ENCODE measurements around the gene SNTB2.

DNA sequence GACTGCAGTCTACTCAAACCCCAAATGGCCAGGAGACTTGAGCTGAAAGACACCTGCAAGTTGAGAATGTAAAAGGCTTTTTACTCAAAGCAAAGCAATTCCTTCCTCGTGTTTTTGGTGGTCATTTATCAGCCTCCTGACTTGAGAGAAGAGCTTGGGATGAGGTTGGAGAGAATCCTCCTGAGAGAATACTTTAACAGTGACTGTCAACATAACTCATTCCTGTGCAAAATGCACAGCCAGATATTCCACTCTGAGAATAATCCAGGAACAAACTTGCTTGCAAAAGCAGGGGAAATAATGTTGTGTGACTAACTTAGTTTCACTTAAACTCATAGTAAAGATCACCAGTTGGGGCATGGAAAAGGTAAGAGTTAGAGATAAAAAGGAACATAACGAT lies 53.4 kb downstream of the SNTB2 start:
- TF ChIP-seq POLR2A (IDR thresholded peaks at IDR 0.05) = no peak
- TF ChIP-seq, protein P1, sequence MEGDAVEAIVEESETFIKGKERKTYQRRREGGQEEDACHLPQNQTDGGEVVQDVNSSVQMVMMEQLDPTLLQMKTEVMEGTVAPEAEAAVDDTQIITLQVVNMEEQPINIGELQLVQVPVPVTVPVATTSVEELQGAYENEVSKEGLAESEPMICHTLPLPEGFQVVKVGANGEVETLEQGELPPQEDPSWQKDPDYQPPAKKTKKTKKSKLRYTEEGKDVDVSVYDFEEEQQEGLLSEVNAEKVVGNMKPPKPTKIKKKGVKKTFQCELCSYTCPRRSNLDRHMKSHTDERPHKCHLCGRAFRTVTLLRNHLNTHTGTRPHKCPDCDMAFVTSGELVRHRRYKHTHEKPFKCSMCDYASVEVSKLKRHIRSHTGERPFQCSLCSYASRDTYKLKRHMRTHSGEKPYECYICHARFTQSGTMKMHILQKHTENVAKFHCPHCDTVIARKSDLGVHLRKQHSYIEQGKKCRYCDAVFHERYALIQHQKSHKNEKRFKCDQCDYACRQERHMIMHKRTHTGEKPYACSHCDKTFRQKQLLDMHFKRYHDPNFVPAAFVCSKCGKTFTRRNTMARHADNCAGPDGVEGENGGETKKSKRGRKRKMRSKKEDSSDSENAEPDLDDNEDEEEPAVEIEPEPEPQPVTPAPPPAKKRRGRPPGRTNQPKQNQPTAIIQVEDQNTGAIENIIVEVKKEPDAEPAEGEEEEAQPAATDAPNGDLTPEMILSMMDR (IDR thresholded peaks at IDR 0.05) = no peak
